Keratinocyte (primary cell): ENCODE data around the gene RBMS3. TPM values are rescaled to one million over a fixed set of nuclear protein-coding genes. Genes with fewer than 3 reads are reported as not detected.
A peak's percentile ranks its signal among the peaks of the same experiment; 100 is the strongest.

Experiments used
- DNase-seq: peaks from one replicate; pipeline ENCODE4 v3.0.0-alpha.2; 2011; ENCODE audit warnings: low read depth, missing footprints, low spot score
- FAIRE-seq: peaks from 2 replicates; lab custom pipeline; 2011; peaks lifted over from hg19 to GRCh38; lab: Jason Lieb, UNC
- H2AFZ ChIP-seq: 2 replicates; pipeline ENCODE4 v1.6.0; 2012; ENCODE audit warnings: low read length, control low read depth, inconsistent platforms; ENCODE audit not compliant: control insufficient read depth
- H3K27ac ChIP-seq: 2 replicates; pipeline ENCODE4 v1.5.1; 2011; ENCODE audit warnings: low read length; ENCODE audit not compliant: control insufficient read depth, insufficient read depth
- H3K27me3 ChIP-seq: 3 replicates; pipeline ENCODE4 v1.6.0; 2011; ENCODE audit warnings: low read length; ENCODE audit not compliant: control insufficient read depth, insufficient read depth; ENCODE audit errors: extremely low read depth
- H3K36me3 ChIP-seq, 2 experiments: 2 replicates in 1 of 2; 3 replicates in 1 of 2; pipeline ENCODE4 v1.5.1; 2011; ENCODE audit warnings: low read length in 2 of 2, mild to moderate bottlenecking in 1 of 2; ENCODE audit not compliant: control insufficient read depth in 2 of 2, insufficient read depth in 2 of 2; ENCODE audit errors: extremely low read depth in 1 of 2
- H3K4me1 ChIP-seq: 3 replicates; pipeline ENCODE4 v1.5.1; 2011; ENCODE audit warnings: low read length; ENCODE audit not compliant: control insufficient read depth, insufficient read depth; ENCODE audit errors: extremely low read depth
- H3K4me2 ChIP-seq: 3 replicates; pipeline ENCODE4 v1.6.0; 2011; ENCODE audit warnings: low read depth, low read length; ENCODE audit not compliant: control insufficient read depth, insufficient read depth; ENCODE audit errors: extremely low read depth
- H3K4me3 ChIP-seq, 3 experiments: fragments of 200-600 bp in 1 of 3; sonication (generic) in 1 of 3; 2 replicates in 2 of 3; 3 replicates in 1 of 3; pipeline ENCODE4 v1.5.1; 2011 to 2016; ENCODE audit warnings: low read length in 3 of 3, mild to moderate bottlenecking in 3 of 3, control low read depth in 2 of 3, inconsistent platforms in 1 of 3, low read depth in 1 of 3, mixed read lengths in 1 of 3, mixed run types in 1 of 3, moderate library complexity in 1 of 3; ENCODE audit not compliant: control insufficient read depth in 2 of 3, insufficient read depth in 2 of 3; ENCODE audit errors: extremely low read depth in 1 of 3
- H3K79me2 ChIP-seq: 2 replicates; pipeline ENCODE4 v1.6.0; 2012; ENCODE audit warnings: low read length; ENCODE audit not compliant: control insufficient read depth, insufficient read depth
- H3K9ac ChIP-seq: 3 replicates; pipeline ENCODE4 v1.6.0; 2011; ENCODE audit warnings: low read length; ENCODE audit not compliant: control insufficient read depth, insufficient read depth; ENCODE audit errors: extremely low read depth
- H3K9me1 ChIP-seq: 3 replicates; pipeline ENCODE4 v1.6.0; 2011; ENCODE audit warnings: low read length; ENCODE audit not compliant: control insufficient read depth, insufficient read depth; ENCODE audit errors: extremely low read depth
- H3K9me3 ChIP-seq: 2 replicates; pipeline ENCODE4 v1.5.1; 2012; ENCODE audit warnings: low read depth, low read length; ENCODE audit not compliant: control insufficient read depth
- H4K20me1 ChIP-seq: 3 replicates; pipeline ENCODE4 v1.6.0; 2011; ENCODE audit warnings: low read length; ENCODE audit not compliant: control insufficient read depth, insufficient read depth; ENCODE audit errors: extremely low read depth
- EZH2 ChIP-seq: IDR thresholded peaks from one replicate; pipeline ENCODE4 v1.6.1; 2012; ENCODE audit warnings: inconsistent platforms, mild to moderate bottlenecking, low read length, moderate library complexity
- dilution Hi-C: fragments of 300-500 bp; cut with MboI; formaldehyde crosslinking; loops from one replicate; pipeline ENCODE4 v1.7.0; 2020; ENCODE audit warnings: low sequenced_read_pairs; ENCODE audit not compliant: extremely low pct_ligation_motif_present
- polyA plus RNA-seq, 5 experiments: library from polyadenylated mRNA; depleted of rRNA in 3 of 5; stranded (reverse) in 3 of 5; stranded (forward) in 1 of 5; unstranded in 1 of 5; fragments of >200 nt; gene quantifications; 1 replicate in 1 of 5; 2 replicates in 3 of 5; 3 replicates in 1 of 5; pipeline versions ENCODE4 v1.2.1 to v1.2.3, GENCODE V29; 2011 to 2012; ENCODE audit warnings: missing spikeins in 2 of 5, low read depth in 1 of 5, low replicate concordance in 1 of 5
- TF ChIP-seq, protein P1 (sequence below), 3 experiments: IDR thresholded peaks in 1 of 3; conservative IDR thresholded peaks in 1 of 3; optimal IDR thresholded peaks in 1 of 3; 2 replicates in 2 of 3; 3 replicates in 1 of 3; pipeline versions ENCODE3 to v1.5.1; 2011; ENCODE audit warnings: low read length in 3 of 3, mild to moderate bottlenecking in 3 of 3, moderate library complexity in 2 of 3, control low read depth in 1 of 3, inconsistent platforms in 1 of 3; ENCODE audit not compliant: insufficient read depth in 2 of 3; ENCODE audit errors: extremely low read depth in 1 of 3

Gene RBMS3
- polyA plus RNA-seq, 1 donor (not counting 4 experiments of a cell fraction or from before 2014, with no cell fraction given), result 2.3 TPM

DNA sequence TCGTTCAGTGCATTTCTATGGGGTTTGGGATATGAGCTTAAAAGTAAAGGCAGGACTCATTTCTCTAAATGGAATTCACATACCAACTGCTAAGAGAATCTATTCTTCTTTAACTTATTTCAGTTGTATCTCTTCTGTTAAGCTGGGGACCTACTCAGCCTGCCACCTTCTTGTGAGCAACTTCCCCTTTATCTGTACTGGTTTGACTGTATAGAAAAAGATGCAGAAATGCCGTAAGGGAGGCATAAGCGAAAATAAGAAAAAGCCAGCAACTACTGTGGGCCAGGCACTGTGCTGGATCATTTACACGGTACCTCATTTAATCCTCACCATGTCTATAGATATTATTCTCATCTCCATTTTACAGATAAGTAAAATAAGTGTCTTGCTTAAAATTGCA lies 38.4 kb downstream of the RBMS3 start:
- H4K20me1 ChIP-seq, result no peaks in the 10 kb centered on the region
- H3K9me3 ChIP-seq, result no peaks in the 10 kb centered on the region
- H3K9ac ChIP-seq, result no peak overlapping the region
- no peak overlapping the region for H3K27ac ChIP-seq
- DNase-seq (no peak), FAIRE-seq (no peak)
- no peak overlapping the region for H3K4me2 ChIP-seq
- no peak for TF ChIP-seq EZH2
- TF ChIP-seq, protein P1, sequence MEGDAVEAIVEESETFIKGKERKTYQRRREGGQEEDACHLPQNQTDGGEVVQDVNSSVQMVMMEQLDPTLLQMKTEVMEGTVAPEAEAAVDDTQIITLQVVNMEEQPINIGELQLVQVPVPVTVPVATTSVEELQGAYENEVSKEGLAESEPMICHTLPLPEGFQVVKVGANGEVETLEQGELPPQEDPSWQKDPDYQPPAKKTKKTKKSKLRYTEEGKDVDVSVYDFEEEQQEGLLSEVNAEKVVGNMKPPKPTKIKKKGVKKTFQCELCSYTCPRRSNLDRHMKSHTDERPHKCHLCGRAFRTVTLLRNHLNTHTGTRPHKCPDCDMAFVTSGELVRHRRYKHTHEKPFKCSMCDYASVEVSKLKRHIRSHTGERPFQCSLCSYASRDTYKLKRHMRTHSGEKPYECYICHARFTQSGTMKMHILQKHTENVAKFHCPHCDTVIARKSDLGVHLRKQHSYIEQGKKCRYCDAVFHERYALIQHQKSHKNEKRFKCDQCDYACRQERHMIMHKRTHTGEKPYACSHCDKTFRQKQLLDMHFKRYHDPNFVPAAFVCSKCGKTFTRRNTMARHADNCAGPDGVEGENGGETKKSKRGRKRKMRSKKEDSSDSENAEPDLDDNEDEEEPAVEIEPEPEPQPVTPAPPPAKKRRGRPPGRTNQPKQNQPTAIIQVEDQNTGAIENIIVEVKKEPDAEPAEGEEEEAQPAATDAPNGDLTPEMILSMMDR (optimal IDR thresholded peaks at IDR 0.05 in 1 of 3, IDR thresholded peaks at IDR 0.05 in 1 of 3, conservative IDR thresholded peaks at IDR 0.05 in 1 of 3; ENCODE audit: extremely low read depth in 1 of 3, insufficient read depth in 2 of 3, low read length in 3 of 3), result no peak
- H3K4me1 ChIP-seq, result no peaks in the 10 kb centered on the region
- no peaks in the 10 kb centered on the region for H3K36me3 ChIP-seq
- no peak overlapping the region for H2AFZ ChIP-seq
- H3K9me1 ChIP-seq, result no peaks in the 10 kb centered on the region
- H3K79me2 ChIP-seq, result no peaks in the 10 kb centered on the region
- H3K27me3 ChIP-seq, result no peaks in the 10 kb centered on the region
- no peak overlapping the region for H3K4me3 ChIP-seq
- dilution Hi-C loops, result no loop called here

DNA sequence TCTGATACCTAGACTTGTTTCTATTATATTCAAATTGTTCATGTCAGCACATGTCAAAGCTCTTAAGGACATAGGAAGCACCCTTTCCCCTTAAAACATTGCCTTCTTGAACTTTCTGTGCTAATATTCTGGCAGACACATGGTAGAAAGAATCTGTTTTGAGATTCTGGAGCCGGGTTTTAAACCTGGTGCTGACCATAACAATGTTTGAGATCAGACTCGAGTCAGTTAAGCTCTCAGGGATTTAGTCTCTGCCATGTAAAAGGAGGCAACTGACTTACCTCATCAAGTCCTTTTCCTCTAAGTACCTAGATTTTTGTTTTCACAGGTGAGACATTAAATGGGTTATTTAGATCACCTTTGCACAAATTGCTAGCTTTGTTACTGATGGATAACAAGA lies 38.9 kb downstream of the RBMS3 start:
- no peak overlapping the region for H3K4me3 ChIP-seq
- H3K27ac ChIP-seq, result no peak overlapping the region
- no peak for TF ChIP-seq EZH2
- TF ChIP-seq, protein P1 (optimal IDR thresholded peaks at IDR 0.05 in 1 of 3, IDR thresholded peaks at IDR 0.05 in 1 of 3, conservative IDR thresholded peaks at IDR 0.05 in 1 of 3; ENCODE audit: extremely low read depth in 1 of 3, insufficient read depth in 2 of 3, low read length in 3 of 3), result no peak
- peak overlapping the region; percentile 44 for H2AFZ ChIP-seq
- H3K9me1 ChIP-seq, result no peaks in the 10 kb centered on the region
- H3K4me1 ChIP-seq, result no peaks in the 10 kb centered on the region
- dilution Hi-C loops, result no loop called here
- DNase-seq (no peak), FAIRE-seq (no peak)
- H3K36me3 ChIP-seq, result no peaks in the 10 kb centered on the region
- H4K20me1 ChIP-seq, result no peaks in the 10 kb centered on the region
- H3K4me2 ChIP-seq, result no peak overlapping the region
- H3K27me3 ChIP-seq, result no peaks in the 10 kb centered on the region
- H3K9me3 ChIP-seq, result no peaks in the 10 kb centered on the region
- H3K79me2 ChIP-seq, result no peaks in the 10 kb centered on the region
- no peak overlapping the region for H3K9ac ChIP-seq
